Stimulated activated naive CD8-positive, alpha-beta T cell treated with anti-CD3 and anti-CD28 coated beads, Interleukin-15, Interleukin-2, amounts not matched to agents 100 U/mL and 50 U/mL, for 24 hours (primary cell): ENCODE measurements around the gene FRS3.

Experiments used
- ATAC-seq: fragments of 150-1000 bp; cut with Tn5 transposase; one replicate; pipeline ENCODE4 v1.10.0; 2021
- DNase-seq: peaks from one replicate; pipeline ENCODE4 v3.0.0; 2021

The FRS3 gene

DNA sequence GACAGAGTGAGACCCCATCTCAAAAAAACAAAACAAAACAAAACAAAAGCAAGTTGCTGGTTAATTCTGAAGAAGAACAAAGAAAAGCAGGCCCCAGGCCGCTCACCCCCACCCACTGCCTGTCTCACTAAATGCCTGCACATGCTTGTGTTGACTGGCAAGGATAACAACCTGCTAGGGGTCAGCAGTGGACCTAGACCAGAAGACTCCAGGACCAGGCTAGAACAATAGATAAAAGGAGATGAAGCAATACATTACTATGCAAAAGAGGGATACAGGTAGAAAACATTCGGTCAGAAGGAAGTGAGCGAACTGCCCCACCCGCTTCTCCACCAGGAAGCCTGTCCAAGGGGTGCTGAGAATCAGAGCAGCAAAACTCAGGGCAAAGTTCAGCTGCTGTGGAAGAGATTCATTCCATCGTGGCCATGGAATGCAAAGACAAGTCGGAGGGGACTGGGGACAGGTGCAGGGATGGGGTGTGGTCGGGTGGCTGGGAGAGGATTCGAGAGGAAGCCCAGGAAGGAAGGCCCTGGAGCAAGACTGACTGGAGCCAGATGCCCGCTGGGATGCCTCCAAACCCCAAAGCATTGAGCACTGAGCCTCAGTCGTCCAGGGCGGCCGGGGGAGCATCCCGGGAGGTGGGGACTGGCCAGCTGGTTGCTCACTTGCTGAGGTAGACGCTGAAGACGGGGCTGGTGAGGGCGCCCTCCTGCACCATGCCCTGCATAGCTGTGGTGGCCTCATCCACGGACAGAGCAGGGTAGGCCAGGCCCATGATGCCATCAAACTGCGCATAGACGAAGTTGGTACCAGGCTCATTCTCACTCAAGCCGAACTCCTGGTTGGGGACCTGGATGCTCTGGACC is 37.8 kb downstream of the FRS3 start:
- DNase-seq (no peak), ATAC-seq (no peak)

DNA sequence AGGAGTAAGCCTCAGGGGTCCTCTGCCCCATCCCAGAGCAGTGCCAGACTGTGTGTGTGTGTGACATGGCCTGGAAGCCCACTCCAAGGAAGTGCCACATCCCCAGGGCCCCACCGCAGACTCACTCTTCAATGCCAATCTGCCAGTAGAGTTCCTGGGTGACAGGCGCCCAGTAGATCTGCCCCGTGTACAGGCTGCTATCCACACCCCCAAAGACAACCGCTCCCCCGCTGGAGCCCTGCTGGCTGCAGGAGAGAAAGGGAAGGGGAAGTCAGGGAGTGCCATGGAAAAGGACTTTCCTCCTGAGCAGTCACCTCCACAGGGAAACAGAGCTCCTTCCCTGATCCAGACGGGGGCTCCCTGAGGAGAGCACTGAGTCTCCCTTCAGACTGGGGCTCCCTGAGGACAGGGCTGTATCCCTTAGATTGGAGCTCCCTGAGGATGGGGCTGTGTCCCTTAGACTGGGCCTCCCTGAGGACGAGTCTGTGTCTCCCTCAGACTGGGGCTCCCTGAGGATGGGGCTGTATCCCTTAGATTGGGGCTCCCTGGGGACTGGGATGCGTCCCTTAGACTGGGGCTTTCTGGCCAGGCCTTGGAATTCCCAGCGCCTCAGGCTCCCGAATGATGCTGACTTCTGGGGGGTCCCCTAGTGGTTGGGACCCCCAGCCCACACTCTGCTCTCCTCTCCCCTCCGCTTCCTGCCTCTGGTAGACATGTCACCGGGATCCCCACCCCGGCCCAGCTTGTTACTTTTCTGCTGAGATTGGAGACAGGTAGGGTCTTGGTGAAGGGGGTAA is 39.1 kb downstream of the FRS3 start:
- ATAC-seq, result no peak

DNA sequence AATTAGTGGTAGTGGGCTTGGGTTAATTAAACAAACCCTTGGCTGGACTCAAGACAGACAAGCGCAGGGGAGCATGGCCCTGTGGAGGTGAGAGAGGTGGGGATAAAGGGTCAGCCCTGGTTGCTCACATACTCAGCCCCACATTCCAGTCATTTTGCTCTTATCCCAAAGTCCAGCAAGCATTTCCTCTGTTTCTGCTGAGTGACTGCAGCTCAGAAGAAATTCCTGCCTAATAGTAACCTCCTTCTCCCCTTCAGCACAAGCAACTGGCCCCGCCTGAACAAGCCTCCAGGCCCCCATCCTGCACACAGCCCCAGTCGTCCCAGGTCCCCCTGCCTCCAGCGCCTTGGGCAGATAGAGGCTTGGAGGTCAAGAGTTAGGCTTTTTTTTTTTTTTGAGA is 40.7 kb downstream of the FRS3 start:
- no peak for DNase-seq
- no peak for ATAC-seq

More for the DNA sequence above, 39.1 kb downstream of the FRS3 start:
- no peak for DNase-seq

DNA sequence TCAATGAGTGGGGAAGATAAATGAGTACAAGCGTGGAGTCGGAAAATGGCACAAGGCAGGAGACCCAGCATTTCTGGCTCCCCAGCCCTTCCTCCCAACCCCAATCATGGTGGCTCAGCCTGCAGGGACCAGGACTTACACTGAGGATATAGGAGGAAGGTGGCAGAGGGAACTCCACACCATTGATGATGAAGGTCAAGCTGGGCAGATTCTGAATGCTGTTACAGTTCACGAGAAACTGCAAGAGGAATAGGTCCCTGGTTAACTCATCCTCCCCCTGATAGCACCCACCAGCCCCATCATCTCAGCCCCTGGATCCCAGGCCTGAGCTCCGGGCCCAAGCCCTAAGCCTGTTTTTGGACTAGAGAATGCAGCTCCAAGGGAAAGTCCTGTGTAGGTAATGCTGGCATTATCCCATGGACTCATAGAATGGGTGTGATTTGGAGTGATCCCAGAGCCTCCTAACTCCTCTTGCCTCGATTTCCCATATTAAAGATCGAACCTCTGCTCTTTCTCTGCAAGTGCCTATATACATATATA is 42.0 kb downstream of the FRS3 start:
- DNase-seq (no peak), ATAC-seq (no peak)

DNA sequence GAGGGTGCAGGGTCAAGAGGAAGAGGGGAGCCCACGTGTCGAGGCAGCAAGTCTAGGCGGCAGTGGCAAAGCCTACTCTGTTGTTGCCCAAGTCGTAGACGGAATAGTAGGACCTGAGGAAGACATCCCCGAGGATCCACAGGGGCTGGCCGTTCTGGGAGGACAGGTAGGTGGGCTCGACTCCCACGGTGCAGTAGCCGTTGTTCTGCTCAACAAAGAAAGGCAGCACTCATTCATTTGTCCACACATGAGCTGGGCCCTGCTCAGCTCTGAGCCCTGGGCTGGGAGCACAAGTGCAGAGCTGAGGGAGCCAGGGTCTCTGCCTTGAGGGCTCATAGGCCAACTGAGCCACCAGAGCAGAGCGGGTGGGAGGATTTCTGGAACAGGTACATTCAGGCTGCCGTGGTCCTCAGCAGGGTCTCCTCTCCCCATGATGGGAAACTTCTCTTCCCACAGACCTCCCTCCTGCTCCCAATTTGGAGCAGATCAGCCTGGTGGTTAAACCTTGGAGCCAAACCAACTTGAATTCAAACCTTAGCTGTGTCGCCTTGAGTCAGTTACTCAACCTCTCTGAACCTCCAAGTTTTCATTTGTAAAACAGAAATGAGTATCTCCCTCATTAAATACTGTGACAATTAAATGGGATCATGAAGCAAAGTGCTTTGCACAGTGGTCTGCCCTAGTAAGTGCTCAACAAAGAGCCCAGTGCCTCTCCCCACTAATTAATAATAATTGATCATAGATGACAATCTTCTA is 42.7 kb downstream of the FRS3 start:
- no peak for ATAC-seq
- DNase-seq, result no peak

DNA sequence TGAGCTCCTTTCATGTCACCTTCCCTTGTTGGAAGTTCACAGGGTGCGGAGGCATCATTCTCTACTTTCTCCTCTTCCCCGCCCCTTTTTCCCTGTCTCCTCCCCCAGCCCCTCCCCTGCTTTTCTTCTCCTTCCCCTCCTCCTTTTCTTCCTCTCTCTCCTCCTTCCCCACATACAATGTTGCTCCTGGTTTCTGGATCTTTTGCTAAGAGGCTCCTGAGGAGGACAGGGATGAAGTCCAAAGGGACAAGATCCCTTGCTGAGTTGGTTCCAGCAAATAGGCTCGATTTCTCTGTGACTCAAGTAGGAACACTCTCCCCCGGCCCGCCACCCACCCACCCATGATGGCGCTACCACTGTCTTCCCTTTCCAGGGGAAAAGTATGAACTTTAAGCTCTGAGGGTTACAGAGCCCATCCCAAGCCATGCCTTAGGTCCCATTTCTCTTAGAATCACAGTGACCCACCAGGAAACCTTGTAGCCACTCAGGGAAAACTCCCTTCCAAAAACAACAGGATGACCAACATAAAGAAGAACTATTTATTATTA is 43.4 kb downstream of the FRS3 start:
- ATAC-seq, result no peak
- DNase-seq, result no peak

DNA sequence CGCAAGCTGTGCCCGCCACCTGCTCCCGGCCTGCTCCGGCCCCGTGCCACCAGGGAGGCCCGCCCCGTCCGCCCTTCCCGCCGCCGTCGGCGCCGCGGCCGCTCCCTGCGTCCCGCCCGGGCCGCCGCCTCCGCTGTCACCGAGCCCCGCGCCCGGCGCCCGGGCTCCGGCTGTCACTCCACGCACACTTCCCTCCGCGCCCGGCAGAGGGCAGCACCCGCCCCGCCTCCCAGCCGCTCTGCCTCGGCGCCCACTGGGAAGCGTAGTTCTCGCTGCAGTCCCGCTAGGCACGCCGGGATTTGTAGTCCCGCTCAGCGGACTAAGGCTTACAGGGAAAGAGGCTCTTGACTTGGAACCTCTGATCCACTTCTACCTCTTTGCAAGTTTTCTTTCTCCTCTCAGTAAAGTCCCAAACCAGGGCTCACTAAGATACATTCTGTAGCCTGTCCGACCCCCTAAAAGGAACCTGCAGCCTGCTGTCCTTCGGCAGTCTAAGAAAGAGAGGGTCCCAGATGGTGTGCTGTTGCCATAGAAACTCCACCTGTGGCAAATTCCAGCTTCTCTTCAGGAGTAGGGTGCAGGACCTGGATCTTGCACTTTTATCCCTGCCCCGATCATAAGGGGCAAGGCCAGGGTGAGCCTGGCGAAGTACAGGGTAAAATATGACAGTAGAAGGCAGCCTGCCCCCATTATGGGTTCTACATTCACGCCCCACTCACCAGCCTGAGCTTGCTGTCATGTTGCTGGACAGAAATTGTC is 44.1 kb downstream of the FRS3 start, which contains the start of gene TFEB:
TFEB (minus strand) TSS at position 182 of the 759 bp plus-strand sequence. CDS start 44,395 bp downstream, outside the sequence.
- peak; percentile 96 for DNase-seq
- ATAC-seq, result peak; percentile 74

DNA sequence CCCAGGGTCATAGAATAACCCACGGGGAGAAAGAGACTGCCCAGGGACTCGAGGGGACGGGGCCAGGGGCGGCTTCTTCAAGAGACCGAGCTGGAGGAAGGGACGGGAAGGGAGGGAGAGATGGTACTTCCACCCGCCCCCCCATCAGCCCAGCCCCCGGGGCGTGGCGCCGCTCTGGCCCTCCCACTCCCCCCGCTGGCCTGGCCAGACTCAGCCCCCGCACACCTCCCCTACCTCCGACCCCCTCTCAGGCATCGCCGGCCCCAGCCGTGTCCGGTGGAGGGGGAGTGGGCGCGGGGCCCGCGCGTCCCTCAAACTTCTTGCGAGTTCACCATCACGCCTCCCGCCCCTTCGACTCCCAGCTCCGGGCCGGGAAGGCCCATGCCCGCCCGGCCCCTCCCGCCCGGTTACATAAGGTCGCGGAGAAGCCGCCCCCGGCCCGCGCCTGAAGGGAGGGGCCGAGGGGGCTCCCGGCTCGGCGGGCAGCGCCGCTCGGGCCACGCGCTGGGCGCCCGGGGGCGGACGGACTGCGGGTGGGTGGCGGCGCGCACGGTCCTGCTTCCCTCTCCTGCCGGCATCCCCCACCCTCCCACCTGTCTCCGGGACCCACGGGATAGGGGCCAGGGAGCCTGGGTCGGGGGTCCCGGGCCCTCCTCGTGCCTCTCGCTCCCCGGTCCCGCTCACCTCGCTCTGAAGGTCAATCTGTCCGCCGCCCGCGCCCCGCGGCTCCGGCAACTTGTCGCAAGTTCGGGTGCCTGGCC is 44.9 kb downstream of the FRS3 start:
- ATAC-seq, result peak; percentile 35
- peak; percentile 77 for DNase-seq

DNA sequence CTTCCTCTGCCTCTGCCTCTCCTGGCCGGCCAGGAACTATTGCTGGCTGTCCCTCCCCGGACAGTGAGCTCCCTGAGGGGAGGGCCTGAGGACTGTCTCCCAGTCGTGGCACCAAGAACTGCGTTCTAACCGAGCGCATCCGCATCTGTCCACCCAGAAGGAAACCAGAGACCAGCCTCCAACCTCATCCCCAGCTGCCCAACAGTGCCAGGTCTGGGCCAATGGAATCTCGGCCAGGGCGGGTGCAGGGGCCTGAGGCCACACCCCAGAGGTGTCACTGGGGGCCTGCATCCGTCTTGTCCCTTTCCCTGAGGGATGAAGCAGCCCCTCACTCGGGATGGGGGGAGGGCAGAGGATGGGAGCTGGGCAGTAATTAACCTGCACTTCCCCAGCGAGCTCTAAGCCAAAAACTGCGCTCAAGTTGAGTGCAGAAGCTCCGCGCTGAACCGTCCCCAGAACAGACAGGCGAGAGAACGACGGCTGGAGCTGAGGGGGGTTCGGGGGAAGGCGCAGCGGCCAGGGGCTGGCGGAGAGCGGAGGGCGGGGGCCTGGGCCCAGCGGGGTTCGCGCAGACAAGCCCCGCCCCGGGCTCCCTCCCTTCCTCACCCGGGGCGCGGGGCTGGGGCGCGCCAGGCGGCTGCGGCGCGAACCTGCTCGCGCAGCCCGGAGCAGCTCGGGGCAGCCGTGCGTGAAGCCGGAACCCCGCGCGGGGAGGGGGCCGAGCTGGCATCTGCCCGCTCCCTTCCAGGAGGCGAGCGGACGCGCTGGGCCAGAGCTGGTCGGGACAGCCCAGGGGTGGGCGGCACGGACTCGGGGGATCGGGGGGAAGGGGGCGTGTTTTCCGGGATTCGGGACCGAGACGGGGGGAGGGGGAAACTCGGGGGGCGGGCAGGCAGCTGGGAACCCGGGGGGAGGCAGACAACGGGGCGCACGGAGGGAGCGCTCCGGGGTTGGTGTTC is 45.7 kb downstream of the FRS3 start:
- peak; percentile 67 for ATAC-seq

DNA sequence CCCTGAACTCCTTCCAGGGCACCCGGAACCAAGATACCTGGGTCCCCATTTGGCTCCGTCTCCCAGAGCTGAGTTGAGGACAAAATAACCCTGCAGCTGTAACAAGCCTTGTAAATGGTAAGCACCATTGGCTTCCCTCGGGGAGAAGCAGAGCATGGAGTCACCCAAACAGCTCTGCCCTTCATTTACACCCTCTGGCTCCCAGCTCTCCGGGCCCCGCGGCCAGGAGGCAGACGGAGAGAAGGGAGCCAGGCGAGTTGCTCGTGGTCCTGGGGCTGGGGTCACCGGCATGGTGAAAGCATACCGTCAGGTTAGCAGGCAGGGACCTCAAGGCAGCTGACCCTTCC is 46.4 kb downstream of the FRS3 start:
- ATAC-seq (no peak), DNase-seq (no peak)

More for the DNA sequence above, 45.7 kb downstream of the FRS3 start:
- DNase-seq, result peak; percentile 68

DNA sequence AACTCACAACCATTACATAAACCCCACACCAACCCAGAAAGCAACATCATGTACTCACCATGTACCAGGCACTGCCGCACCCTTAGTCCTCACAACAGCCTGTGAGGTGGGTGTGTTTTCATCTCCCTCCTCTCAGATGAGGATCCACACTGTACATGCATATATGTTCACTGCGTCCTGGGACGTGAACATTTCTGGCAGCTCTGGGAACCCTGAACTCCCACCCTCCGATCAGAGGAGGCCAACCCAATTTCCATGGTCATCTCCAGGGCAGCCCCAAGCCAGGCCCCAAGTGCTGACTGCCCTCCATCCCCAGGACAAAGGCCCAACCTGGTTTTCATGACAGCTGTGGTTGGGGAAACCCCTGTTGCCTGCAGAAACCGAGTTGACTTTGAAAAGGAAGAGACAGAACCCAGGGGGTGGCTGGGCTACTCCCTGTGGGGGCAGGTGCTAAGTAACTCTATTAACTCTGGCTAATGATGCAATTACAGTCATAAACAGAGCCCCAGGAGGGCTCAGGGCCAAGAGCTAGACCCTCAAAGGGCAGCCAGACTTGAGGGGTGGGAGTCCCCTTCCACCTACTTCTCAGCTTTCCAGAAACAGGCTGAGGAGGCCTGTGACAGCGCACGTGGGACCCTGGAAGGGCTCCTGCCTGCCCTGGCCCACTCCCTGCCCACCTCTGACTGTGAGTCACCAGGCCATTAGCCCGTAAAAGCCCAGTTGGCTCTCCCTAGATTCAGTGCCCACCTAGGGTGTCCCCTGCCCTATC is 46.9 kb downstream of the FRS3 start:
- ATAC-seq (peak; percentile 43), DNase-seq (peak; percentile 70)

DNA sequence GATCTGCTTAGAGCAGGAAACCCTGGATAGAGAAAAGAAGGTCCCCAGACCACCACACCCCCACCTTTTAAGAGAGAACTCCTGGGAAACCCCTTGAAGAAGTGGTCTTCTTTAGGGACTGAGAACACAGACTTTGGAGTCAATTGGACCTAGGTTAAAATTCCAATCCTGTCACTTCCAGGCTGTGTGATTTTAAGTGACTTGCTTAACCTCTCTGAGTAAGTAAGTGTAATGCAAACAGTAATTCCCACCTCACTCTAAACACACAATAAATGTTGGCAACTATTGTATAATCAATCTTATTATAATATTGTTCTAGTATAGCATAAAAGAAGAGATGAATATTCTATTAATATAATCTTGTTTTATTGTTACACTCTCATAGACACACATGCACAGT is 47.6 kb downstream of the FRS3 start:
- DNase-seq (no peak), ATAC-seq (no peak)

DNA sequence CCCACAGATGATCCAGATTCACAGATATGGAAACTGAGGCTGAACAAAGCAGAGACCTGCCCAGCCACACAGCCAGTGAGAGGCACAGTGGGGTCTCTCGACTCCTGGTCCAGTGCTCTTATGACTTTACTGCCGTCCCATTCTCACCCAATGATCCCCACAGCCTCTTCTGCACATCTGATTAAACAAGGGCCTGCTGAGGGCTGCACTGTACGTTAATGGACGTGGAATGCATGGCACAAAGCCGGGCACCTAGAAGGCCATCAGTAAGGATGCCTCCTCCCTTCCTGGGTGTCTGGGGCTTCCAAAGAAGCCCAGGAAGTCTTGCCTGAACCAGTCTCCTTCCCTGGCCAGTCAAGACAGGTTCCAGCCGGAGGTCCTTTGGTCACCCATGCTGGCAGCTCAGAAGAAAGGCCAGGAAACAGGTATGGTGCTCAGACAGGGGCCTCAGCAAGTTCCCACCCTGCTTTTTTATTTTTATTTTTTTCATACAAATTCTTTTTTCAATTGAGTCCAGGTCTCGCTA is 48.1 kb downstream of the FRS3 start:
- DNase-seq (no peak), ATAC-seq (no peak)

DNA sequence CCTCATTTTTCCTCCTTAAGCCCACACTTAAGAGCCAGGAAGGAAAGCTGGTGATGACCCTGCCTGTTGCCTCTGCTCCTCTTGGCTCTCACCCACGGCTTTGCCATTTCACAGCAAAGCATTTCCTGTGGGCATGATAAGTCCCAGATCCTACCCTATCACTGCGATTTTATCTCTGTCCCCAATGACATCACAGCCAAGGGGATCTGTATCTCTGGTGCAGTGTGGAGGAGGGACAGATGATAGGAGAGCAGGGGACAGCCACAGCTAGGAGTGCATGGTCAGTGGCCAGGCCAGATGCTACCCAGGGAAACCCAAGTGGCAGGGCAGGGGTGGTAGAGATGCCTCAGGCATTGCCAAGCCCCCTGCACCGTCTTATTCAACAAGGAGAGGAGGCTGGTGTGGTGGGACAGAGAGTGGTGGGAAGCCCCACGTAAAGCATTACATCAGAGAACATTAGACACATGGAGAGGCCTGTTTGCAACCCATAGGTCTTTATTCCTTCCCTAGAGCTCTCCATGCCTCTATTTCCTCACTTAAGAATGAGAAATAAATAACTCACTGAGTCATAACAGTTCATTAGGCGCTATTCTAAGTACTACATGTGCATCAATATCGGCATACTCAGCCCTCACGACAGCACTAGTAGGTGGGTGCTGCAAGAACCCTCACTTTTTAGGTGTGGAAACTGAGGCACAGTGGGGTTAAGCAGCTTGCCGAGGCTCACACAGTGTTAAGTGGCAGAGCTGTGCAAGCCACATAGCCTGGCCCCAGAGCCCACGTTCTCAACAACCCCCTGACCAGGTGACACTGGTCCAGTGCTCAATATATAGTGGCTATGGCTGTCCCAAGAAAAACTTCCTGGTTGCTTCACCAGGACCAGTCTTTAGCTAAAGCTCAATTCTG is 48.9 kb downstream of the FRS3 start:
- DNase-seq, result no peak
- ATAC-seq, result no peak

DNA sequence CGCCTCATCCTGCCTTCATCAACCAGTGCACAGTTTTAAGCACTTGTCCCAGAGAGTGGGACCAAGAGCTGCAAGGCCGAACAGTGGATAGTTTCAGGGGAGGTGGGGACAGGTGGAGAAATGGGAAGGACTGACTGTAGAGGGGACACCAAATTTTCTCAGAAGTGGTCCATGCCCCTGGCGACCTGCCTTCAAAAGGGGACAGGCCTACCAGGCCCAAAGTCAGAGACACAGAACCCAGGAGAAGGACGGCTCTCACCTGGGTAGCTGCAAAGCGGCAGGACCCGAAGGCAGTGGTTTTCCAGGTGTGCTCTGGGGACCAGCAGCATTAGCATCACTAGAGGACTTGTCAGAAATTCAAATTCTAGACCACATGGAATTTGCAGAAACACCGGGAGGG is 50.1 kb downstream of the FRS3 start:
- ATAC-seq, result no peak
- no peak for DNase-seq

DNA sequence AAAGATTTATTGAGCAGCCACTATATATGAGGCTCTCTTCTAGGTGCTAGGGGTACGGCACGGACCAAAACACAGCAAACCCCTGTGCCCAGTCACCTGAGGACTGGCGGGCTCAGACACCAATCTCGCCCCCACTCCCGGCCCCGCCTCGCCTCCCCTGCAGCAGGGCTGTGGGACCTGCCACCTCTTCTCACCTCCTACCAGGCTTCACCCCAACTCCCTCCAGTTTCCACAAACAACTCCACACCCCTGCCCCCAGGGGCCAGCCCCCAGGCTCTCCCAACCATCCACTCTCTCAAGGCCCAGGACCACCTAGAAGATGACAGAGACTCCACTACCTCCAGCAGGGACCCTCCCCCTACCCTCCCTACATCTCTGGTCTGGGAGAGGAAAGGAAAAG is 50.7 kb downstream of the FRS3 start:
- DNase-seq (no peak), ATAC-seq (no peak)
